ENCODE results near the gene UBE2Q1. TPM values are rescaled to one million over a fixed set of nuclear protein-coding genes. Genes with fewer than 3 reads are reported as not detected.
A peak's percentile ranks its signal among the peaks of the same experiment; 100 is the strongest.

Gene UBE2Q1
- total and polyA plus RNA-seq, 2 of the 4 experiments (the other 2 are of a cell fraction): 20.6 to 24.7 TPM

DNA sequence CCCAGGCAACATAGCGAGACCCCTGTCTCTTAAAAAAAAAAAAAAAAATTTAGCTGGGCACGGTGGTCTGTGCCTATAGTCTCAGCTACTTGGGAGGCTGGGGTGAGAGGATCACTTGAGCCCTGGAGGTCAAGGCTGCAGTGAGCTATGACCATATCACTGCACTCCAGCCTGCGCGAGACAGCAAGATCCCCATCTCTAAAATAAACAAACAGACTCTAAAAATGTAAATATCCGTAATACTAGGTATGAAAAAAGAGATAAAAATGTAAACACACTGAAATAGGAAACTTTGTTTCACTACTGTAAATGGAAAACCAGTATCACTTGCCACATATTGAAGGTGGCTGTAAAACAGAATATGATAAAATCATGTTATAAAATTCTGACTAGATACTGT lies 32.3 kb upstream of the UBE2Q1 start:
- in situ Hi-C loops (cut with MboI; ENCODE audit: low sequenced_read_pairs) (no loop called here), dilution Hi-C loops (cut with HindIII; ENCODE audit: low sequenced_read_pairs, unreplicated experiment) (no loop called here), intact Hi-C loops (cut with micrococcal nuclease) (no loop called here)
- H2BK15ac ChIP-seq (ENCODE audit: low read depth, low read length): no peak overlapping the region
- no CpG with 5 or more reads among the region's 5 CpGs for WGBS, 2 experiments (ENCODE audit: extremely low coverage in 2 of 2, insufficient read length in 1 of 2)
- H3K4me3 ChIP-seq (ENCODE audit: insufficient read depth, low read depth, low read length): no peak overlapping the region
- H3K79me1 ChIP-seq (ENCODE audit: low read depth in 1 of 2, low read length in 2 of 2): peaks cover 14 to 57% of the 10 kb centered on the region in 2 experiments
- H3K4me1 ChIP-seq (ENCODE audit: control insufficient read depth, insufficient read depth, low read length): peaks cover 12% of the 10 kb centered on the region
- no peak overlapping the region for H2BK120ac ChIP-seq (ENCODE audit: low read depth, low read length)
- H4K8ac ChIP-seq (ENCODE audit: low read depth in 2 of 2, low read length in 2 of 2): no peak overlapping the region
- peaks cover 31% of the 10 kb centered on the region for H4K20me1 ChIP-seq (ENCODE audit: insufficient read depth, low read length)
- peak overlapping the region; percentile 25; the same call in 1 of the 2 replicates for H3K4me2 ChIP-seq (ENCODE audit: low read depth, low read length)
- DNase-seq: peak; percentile 68
- BruUV-seq (replicated peaks): no TSS peak
- H3K36me3 ChIP-seq (ENCODE audit: control insufficient read depth, insufficient read depth, low read length): peaks cover 66% of the 10 kb centered on the region
- H3K9ac ChIP-seq (ENCODE audit: low read depth, low read length): no peak overlapping the region
- H2AFZ ChIP-seq (replicated peaks; ENCODE audit: low read length, poor library complexity): no peak overlapping the region
- peak overlapping the region; percentile 8 for H2BK5ac ChIP-seq (ENCODE audit: low read depth, low read length, poor library complexity, severe bottlenecking)
- peak overlapping the region; percentile 31; the same call in 1 of the 2 replicates for H3K27ac ChIP-seq (ENCODE audit: insufficient read depth, low read length)
- H3K23ac ChIP-seq (ENCODE audit: low read depth, low read length): no peak overlapping the region
- H3K9me3 ChIP-seq (ENCODE audit: control insufficient read depth, insufficient read depth, low read length): no peaks in the 10 kb centered on the region
- no peak overlapping the region for H3K14ac ChIP-seq (replicated peaks; ENCODE audit: low read depth, low read length)
- no peak overlapping the region for H2AK5ac ChIP-seq (ENCODE audit: low read depth, low read length)
- ATAC-seq (ENCODE audit: low read depth): peak; percentile 67
- H2AK9ac ChIP-seq (replicated peaks; ENCODE audit: low read depth, low read length, poor library complexity): no peak overlapping the region
- peak overlapping the region; percentile 14; the same call in 1 of the 2 replicates for H3K18ac ChIP-seq (ENCODE audit: low read depth, low read length)
- H2BK20ac ChIP-seq (ENCODE audit: low read depth, low read length): no peak overlapping the region
- no peak overlapping the region for H4K5ac ChIP-seq (ENCODE audit: low read depth, low read length)
- peaks cover 24% of the 10 kb centered on the region; the same call in 1 of the 2 replicates for H3K9me1 ChIP-seq (ENCODE audit: insufficient read depth, low read length)
- no peak overlapping the region for H3K56ac ChIP-seq (ENCODE audit: extremely low read depth, insufficient read depth, low read length)
- no peak for TF ChIP-seq NFE2L2 (IDR thresholded peaks at IDR 0.05; ENCODE audit: low read depth, low read length)
- no peak for TF ChIP-seq MAFK (IDR thresholded peaks at IDR 0.05; ENCODE audit: low read depth, low read length)
- no peak for TF ChIP-seq RFX5 (IDR thresholded peaks at IDR 0.05; ENCODE audit: low read depth, low read length)
- TF ChIP-seq, protein P1, sequence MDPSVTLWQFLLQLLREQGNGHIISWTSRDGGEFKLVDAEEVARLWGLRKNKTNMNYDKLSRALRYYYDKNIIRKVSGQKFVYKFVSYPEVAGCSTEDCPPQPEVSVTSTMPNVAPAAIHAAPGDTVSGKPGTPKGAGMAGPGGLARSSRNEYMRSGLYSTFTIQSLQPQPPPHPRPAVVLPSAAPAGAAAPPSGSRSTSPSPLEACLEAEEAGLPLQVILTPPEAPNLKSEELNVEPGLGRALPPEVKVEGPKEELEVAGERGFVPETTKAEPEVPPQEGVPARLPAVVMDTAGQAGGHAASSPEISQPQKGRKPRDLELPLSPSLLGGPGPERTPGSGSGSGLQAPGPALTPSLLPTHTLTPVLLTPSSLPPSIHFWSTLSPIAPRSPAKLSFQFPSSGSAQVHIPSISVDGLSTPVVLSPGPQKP (IDR thresholded peaks at IDR 0.05; ENCODE audit: borderline replicate concordance, low read depth, low read length): no peak
- no peak for TF ChIP-seq RAD21 (IDR thresholded peaks at IDR 0.05; ENCODE audit: low read length)
- no peak for TF ChIP-seq MAZ (IDR thresholded peaks at IDR 0.05; ENCODE audit: borderline replicate concordance, low read depth, low read length)
- TF ChIP-seq, protein P2, sequence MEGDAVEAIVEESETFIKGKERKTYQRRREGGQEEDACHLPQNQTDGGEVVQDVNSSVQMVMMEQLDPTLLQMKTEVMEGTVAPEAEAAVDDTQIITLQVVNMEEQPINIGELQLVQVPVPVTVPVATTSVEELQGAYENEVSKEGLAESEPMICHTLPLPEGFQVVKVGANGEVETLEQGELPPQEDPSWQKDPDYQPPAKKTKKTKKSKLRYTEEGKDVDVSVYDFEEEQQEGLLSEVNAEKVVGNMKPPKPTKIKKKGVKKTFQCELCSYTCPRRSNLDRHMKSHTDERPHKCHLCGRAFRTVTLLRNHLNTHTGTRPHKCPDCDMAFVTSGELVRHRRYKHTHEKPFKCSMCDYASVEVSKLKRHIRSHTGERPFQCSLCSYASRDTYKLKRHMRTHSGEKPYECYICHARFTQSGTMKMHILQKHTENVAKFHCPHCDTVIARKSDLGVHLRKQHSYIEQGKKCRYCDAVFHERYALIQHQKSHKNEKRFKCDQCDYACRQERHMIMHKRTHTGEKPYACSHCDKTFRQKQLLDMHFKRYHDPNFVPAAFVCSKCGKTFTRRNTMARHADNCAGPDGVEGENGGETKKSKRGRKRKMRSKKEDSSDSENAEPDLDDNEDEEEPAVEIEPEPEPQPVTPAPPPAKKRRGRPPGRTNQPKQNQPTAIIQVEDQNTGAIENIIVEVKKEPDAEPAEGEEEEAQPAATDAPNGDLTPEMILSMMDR (conservative IDR thresholded peaks at IDR 0.05; ENCODE audit: low read depth, low read length): no peak
- TF ChIP-seq, protein P3, sequence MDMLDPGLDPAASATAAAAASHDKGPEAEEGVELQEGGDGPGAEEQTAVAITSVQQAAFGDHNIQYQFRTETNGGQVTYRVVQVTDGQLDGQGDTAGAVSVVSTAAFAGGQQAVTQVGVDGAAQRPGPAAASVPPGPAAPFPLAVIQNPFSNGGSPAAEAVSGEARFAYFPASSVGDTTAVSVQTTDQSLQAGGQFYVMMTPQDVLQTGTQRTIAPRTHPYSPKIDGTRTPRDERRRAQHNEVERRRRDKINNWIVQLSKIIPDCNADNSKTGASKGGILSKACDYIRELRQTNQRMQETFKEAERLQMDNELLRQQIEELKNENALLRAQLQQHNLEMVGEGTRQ (IDR thresholded peaks at IDR 0.05; ENCODE audit: low read depth, low read length): no peak
- TF ChIP-seq CEBPB (IDR thresholded peaks at IDR 0.05; ENCODE audit: low read depth, low read length): no peak
- no peak for TF ChIP-seq POLR2A (IDR thresholded peaks at IDR 0.05; ENCODE audit: low read depth, low read length)
- no peak for TF ChIP-seq BHLHE40 (IDR thresholded peaks at IDR 0.05; ENCODE audit: low read depth, low read length)
- no peak for TF ChIP-seq MXI1 (IDR thresholded peaks at IDR 0.05; ENCODE audit: borderline replicate concordance, low read depth, low read length)
- no peak for TF ChIP-seq CHD1 (IDR thresholded peaks at IDR 0.05; ENCODE audit: low read depth, low read length)
- TF ChIP-seq RCOR1 (IDR thresholded peaks at IDR 0.05; ENCODE audit: insufficient replicate concordance, low read length): no peak
- TF ChIP-seq FOS (IDR thresholded peaks at IDR 0.05; ENCODE audit: low read depth, low read length): no peak
- ChIA-PET POLR2A (ENCODE audit: unreplicated experiment) (interaction anchor here (1.1 kb wide), 1 partner anchor 14 kb away, joined by 3 read pairs; no protein-coding TSS in a partner anchor), CTCF (interaction anchor here (0.6 kb wide), 1 partner anchor 232 kb away, joined by 3 read pairs; no protein-coding TSS in a partner anchor)
- H3K27me3 ChIP-seq (ENCODE audit: control insufficient read depth, insufficient read depth, low read length): no peaks in the 10 kb centered on the region
- peak overlapping the region; percentile 11; the same call in 1 of the 2 replicates for H3K4ac ChIP-seq (ENCODE audit: low read depth, low read length)
- no peak overlapping the region for H4K91ac ChIP-seq (ENCODE audit: insufficient read depth, low read depth, low read length)

All from IMR-90 (cell line).